Natural killer cell (primary cell): Measurements from ENCODE around the gene CDX2. TPM values are rescaled to one million over a fixed set of nuclear protein-coding genes. Genes with fewer than 3 reads are reported as not detected.

Source experiments
- ATAC-seq, 3 donors: fragments of 150-1000 bp in 2 of 3; fragments of 200-7000 bp in 1 of 3; cut with Tn5 transposase; 1 replicate in 1 of 3; 2 replicates in 2 of 3; pipeline ENCODE4 v1.10.0; 2021; ENCODE audit warnings: mild to moderate bottlenecking in 2 of 3, moderate library complexity in 2 of 3
- DNase-seq, 2 donors: peaks; one replicate each; pipeline versions ENCODE4 v3.0.0 to v3.0.0-alpha.2; 2013 to 2021; ENCODE audit warnings: mixed read lengths in 1 of 2
- H3K27ac ChIP-seq: one replicate; pipeline ENCODE4 v1.5.1; 2013; ENCODE audit warnings: mild to moderate bottlenecking, low read length
- H3K27me3 ChIP-seq: one replicate; pipeline ENCODE4 v1.6.1; 2013; ENCODE audit warnings: low read length; ENCODE audit not compliant: control insufficient read depth, insufficient read depth
- H3K36me3 ChIP-seq: one replicate; pipeline ENCODE4 v1.6.1; 2013; ENCODE audit warnings: low read length; ENCODE audit not compliant: control insufficient read depth, insufficient read depth
- H3K4me1 ChIP-seq: one replicate; pipeline ENCODE4 v1.6.1; 2013; ENCODE audit warnings: low read length; ENCODE audit not compliant: control insufficient read depth, insufficient read depth
- H3K4me3 ChIP-seq: one replicate; pipeline ENCODE4 v1.5.1; 2013; ENCODE audit warnings: low read length
- H3K9me3 ChIP-seq: one replicate; pipeline ENCODE4 v1.6.1; 2013; ENCODE audit warnings: low read length; ENCODE audit not compliant: control insufficient read depth, insufficient read depth
- H3K27ac Mint-ChIP-seq, 2 donors: one replicate each; pipeline ENCODE4 v1.8.0; 2022; ENCODE audit warnings: mild to moderate bottlenecking in 2 of 2, mixed read lengths in 2 of 2, moderate library complexity in 1 of 2
- H3K27me3 Mint-ChIP-seq, 2 donors: one replicate each; pipeline ENCODE4 v1.8.0; 2022; ENCODE audit warnings: low read depth in 2 of 2, mixed read lengths in 2 of 2
- H3K36me3 Mint-ChIP-seq: one replicate; pipeline ENCODE4 v1.8.0; 2022; ENCODE audit warnings: mixed read lengths
- H3K4me1 Mint-ChIP-seq, 2 donors: one replicate each; pipeline ENCODE4 v1.8.0; 2022; ENCODE audit warnings: mixed read lengths in 2 of 2
- H3K4me3 Mint-ChIP-seq: one replicate; pipeline ENCODE4 v1.8.0; 2022; ENCODE audit warnings: mild to moderate bottlenecking, moderate library complexity, mixed read lengths
- H3K9me3 Mint-ChIP-seq, 2 donors: one replicate each; pipeline ENCODE4 v1.8.0; 2022; ENCODE audit warnings: mixed read lengths in 2 of 2
- CTCF ChIP-seq: fragments of 200-600 bp; IDR thresholded peaks from one replicate; pipeline ENCODE4 v1.8.0; 2022; ENCODE audit warnings: antibody characterized with exemption
- WGBS: methylation state at CpG from one replicate; pipeline ENCODE4 v1.1.7; 2013; ENCODE audit warnings: missing lambda C conversion rate; ENCODE audit not compliant: insufficient coverage; 5-methylcytosine and 5-hydroxymethylcytosine counted together
- intact Hi-C: fragments of 100-400 bp; cut with micrococcal nuclease; formaldehyde crosslinking; loops from one replicate; pipeline ENCODE4 v1.14.2; 2022
- total RNA-seq, 4 donors: library from RNA; stranded (reverse); fragments of 120-200 nt in 1 of 4; gene quantifications; one replicate each; pipeline versions ENCODE4 v1.2.3 to v1.2.4, GENCODE V29; 2013 to 2022

CDX2 gene
- total RNA-seq, 3 donors from 2014 or later (not counting 1 experiment from before 2014, with no cell fraction given), result not detected

DNA sequence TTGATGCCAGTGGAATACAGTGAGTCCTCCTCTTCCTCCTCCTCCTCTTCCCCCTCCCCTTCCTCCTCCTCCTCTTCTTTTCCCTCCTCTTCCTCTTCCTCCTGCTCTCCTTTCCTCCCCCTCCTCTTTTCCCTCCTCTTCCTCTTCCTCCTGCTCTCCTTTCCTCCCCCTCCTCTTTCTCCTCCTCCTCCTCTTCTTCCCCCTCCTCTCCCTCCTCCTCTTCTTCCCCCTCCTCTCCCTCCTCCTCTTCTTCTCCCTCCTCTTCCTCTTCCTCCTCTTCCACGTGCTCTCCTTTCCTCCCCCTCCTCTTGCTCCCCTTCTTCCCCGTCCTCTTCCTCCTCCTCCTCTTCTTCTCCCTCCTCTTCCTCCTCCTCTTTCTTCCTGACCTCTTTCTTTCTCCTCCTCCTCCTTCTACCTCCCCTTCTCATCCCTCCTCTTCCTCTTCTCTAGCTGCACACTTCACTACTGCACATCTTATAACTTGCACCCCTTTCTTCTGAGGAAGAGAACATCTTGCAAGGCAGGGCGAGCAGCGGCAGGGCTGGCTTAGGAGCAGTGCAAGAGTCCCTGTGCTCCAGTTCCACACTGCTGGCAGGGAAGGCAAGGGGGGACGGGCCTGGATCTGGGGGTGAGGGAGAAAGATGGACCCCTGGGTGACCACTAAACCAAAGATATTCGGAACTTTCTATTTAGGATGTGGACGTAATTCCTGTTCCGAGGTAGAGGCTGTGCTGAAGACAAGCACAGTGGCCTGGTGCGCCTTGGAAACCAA is 43.7 kb downstream of the CDX2 start:
- intact Hi-C loops, result no loop called here
- no peak overlapping the region for H3K27ac Mint-ChIP-seq
- H3K27me3 ChIP-seq, result peaks cover 75% of the 10 kb centered on the region

DNA sequence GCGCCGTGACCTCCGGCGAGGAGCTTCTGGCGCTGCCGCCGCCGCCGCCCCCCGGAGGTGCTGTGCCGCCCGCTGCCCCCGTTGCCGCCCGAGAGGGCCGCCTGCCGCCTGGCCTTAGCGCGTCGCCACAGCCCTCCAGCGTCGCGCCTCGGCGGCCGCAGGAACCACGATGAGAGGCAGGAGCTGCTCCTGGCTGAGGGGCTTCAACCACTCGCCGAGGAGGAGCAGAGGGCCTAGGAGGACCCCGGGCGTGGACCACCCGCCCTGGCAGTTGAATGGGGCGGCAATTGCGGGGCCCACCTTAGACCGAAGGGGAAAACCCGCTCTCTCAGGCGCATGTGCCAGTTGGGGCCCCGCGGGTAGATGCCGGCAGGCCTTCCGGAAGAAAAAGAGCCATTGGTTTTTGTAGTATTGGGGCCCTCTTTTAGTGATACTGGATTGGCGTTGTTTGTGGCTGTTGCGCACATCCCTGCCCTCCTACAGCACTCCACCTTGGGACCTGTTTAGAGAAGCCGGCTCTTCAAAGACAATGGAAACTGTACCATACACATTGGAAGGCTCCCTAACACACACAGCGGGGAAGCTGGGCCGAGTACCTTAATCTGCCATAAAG is 44.5 kb downstream of the CDX2 start:
- Histone ChIP-seq H3K27ac (no peak overlapping the region), H3K27me3 (peaks cover 73% of the 10 kb centered on the region), H3K4me1 (peaks cover 28% of the 10 kb centered on the region), H3K4me3 (no peak overlapping the region), H3K36me3 (no peaks in the 10 kb centered on the region), H3K9me3 (no peaks in the 10 kb centered on the region)
- Mint-ChIP-seq H3K4me3 (no peak overlapping the region), H3K27me3 (peaks cover 62 to 70% of the 10 kb centered on the region in 2 donors), H3K9me3 (no peaks in the 10 kb centered on the region), H3K36me3 (no peaks in the 10 kb centered on the region), H3K4me1 (peaks cover 9 to 18% of the 10 kb centered on the region in 2 donors), H3K27ac (no peak overlapping the region)
- 7% methylated on average over 46 of the region's 46 CpGs for WGBS
- TF ChIP-seq CTCF, result no peak
- DNase-seq (no peak), ATAC-seq (no peak)
- intact Hi-C loops, result no loop called here

More for the DNA sequence above, 43.7 kb downstream of the CDX2 start:
- Mint-ChIP-seq H3K9me3 (no peaks in the 10 kb centered on the region), H3K4me1 (peaks cover 9 to 14% of the 10 kb centered on the region in 2 donors), H3K27me3 (peaks cover 68 to 75% of the 10 kb centered on the region in 2 donors), H3K4me3 (no peak overlapping the region), H3K36me3 (no peaks in the 10 kb centered on the region)
- Histone ChIP-seq H3K4me3 (no peak overlapping the region), H3K36me3 (no peaks in the 10 kb centered on the region), H3K9me3 (peaks cover 3% of the 10 kb centered on the region), H3K4me1 (peaks cover 22% of the 10 kb centered on the region), H3K27ac (no peak overlapping the region)
- 22% methylated on average over 8 of the region's 9 CpGs for WGBS
- no peak for TF ChIP-seq CTCF
- DNase-seq (no peak), ATAC-seq (no peak)

GRCh38 chr13:27923794-27924528 is 45.2 kb downstream of the CDX2 start:
- intact Hi-C loops, result no loop called here
- Histone ChIP-seq H3K27me3 (peaks cover 71% of the 10 kb centered on the region), H3K4me3 (no peak overlapping the region), H3K9me3 (no peaks in the 10 kb centered on the region), H3K27ac (no peak overlapping the region), H3K4me1 (peaks cover 30% of the 10 kb centered on the region), H3K36me3 (no peaks in the 10 kb centered on the region)
- no peak for DNase-seq
- no peaks in the 10 kb centered on the region for H3K9me3 Mint-ChIP-seq
- peaks cover 9 to 21% of the 10 kb centered on the region in 2 donors for H3K4me1 Mint-ChIP-seq
- no peak overlapping the region for H3K27ac Mint-ChIP-seq
- TF ChIP-seq CTCF, result no peak
- no peak for ATAC-seq
- no peak overlapping the region for H3K4me3 Mint-ChIP-seq
- H3K27me3 Mint-ChIP-seq, result peaks cover 64 to 70% of the 10 kb centered on the region in 2 donors
- 6% methylated on average over 48 of the region's 48 CpGs for WGBS
- no peaks in the 10 kb centered on the region for H3K36me3 Mint-ChIP-seq
